Muscle layer of duodenum (tissue), 2 donors: ENCODE results near the gene DCT.

Source experiments
- H3K27ac ChIP-seq: one replicate; pipeline ENCODE4 v1.7.0; 2013; ENCODE audit warnings: mild to moderate bottlenecking, low read length
- H3K27me3 ChIP-seq: one replicate; pipeline ENCODE4 v1.7.0; 2013; ENCODE audit warnings: low read depth, mild to moderate bottlenecking, control low read depth, low read length
- H3K36me3 ChIP-seq, 2 donors: one replicate each; pipeline ENCODE4 v1.7.0; 2013; ENCODE audit warnings: low read length in 2 of 2, control low read depth in 1 of 2, mild to moderate bottlenecking in 1 of 2; ENCODE audit not compliant: insufficient read depth in 2 of 2, control insufficient read depth in 1 of 2
- H3K4me1 ChIP-seq, 2 donors: one replicate each; pipeline ENCODE4 v1.7.0; 2013; ENCODE audit warnings: low read length in 2 of 2, mild to moderate bottlenecking in 2 of 2, control low read depth in 1 of 2, moderate library complexity in 1 of 2; ENCODE audit not compliant: insufficient read depth in 2 of 2, control insufficient read depth in 1 of 2
- H3K4me3 ChIP-seq, 2 donors: one replicate each; pipeline ENCODE4 v1.7.0; 2013; ENCODE audit warnings: low read length in 2 of 2, low read depth in 1 of 2, mild to moderate bottlenecking in 1 of 2
- H3K9me3 ChIP-seq, 2 donors: one replicate each; pipeline ENCODE4 v1.7.0; 2013; ENCODE audit warnings: low read length in 2 of 2, control low read depth in 1 of 2, mild to moderate bottlenecking in 1 of 2; ENCODE audit not compliant: control insufficient read depth in 1 of 2
- donor health status: healthy.

Gene DCT

DNA sequence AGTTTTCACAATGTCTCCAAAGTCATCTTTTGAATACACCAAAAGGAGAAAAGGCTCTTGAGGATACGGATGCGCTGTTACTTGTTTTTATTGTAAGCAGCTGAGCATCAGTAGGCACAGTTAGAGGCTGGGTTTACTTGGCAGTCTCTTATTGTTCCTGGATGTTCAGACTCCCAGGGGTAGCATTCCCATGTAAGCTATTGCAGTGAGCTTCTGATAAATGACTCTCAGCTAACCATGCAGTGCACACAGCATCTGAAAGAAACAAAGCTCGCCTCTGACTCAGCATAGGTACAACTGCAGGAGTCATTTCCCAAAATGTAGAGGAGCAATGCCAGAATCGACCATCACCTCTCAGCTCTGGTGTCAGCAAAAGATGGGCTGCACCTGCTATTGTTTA, 84.8 kb downstream of the DCT start:
- H3K36me3 ChIP-seq: no peaks in the 10 kb centered on the region
- no peaks in the 10 kb centered on the region for H3K4me1 ChIP-seq
- H3K27ac ChIP-seq: no peak overlapping the region
- H3K4me3 ChIP-seq: no peak overlapping the region
- H3K9me3 ChIP-seq: no peaks in the 10 kb centered on the region
- no peaks in the 10 kb centered on the region for H3K27me3 ChIP-seq

DNA sequence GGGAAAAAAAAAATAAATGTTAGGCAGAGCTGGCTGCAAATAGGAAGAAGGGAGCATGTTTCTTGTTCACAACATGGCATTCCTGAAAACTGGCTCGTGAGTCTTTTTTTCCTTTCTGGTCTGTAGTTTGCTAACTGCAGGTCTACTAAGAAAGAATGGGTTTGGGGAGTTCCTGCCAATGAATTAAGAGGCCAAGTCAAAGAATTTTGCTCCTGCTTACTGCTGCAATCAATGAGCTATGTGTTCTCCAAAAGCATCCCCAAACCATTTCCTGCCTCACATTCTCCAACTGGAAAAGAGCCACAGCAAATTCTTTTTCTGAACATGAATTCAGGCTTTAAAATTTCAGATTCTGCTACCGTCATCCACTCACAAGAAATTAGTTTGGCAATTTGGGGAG, 88.6 kb downstream of the DCT start:
- Histone ChIP-seq H3K27ac (no peak overlapping the region), H3K4me1 (no peaks in the 10 kb centered on the region), H3K27me3 (no peaks in the 10 kb centered on the region), H3K4me3 (no peak overlapping the region), H3K9me3 (no peaks in the 10 kb centered on the region), H3K36me3 (no peaks in the 10 kb centered on the region)

DNA sequence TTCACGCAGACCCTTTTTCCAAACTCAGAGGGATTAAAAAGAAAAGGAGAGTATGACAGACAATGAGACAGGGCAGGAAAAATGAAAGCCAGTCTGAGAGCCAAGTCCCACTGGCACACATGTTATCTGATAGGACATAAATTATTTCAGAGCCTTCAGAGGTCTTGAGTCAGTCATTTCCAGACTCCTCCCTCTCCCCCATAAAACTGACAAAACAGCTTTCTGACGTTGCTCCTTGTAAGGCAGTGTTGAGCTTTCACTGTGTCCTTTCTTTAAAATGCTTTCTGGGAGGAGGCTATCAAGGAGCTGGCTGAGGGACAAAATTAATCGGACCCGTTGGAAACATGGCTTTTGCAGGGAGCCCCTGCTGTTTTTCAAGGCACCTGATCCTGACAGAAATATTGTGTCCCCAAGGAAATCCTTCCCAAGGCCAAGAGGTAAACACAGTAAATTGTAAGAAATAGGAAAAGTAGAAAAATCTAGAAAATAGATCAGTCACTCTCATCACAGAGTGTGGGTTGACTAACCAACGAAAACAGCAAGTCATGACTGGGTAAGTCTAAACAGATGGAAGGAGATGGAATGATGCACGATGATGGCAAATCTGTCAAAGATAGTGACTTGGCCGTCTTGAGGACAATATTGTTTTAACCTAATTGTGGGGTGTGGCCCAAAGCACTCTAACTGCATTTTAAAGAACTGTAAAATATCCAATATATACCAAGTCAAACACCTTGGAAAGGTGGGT, 89.7 kb downstream of the DCT start:
- no peaks in the 10 kb centered on the region for H3K36me3 ChIP-seq
- H3K27ac ChIP-seq: no peak overlapping the region
- no peaks in the 10 kb centered on the region for H3K9me3 ChIP-seq

DNA sequence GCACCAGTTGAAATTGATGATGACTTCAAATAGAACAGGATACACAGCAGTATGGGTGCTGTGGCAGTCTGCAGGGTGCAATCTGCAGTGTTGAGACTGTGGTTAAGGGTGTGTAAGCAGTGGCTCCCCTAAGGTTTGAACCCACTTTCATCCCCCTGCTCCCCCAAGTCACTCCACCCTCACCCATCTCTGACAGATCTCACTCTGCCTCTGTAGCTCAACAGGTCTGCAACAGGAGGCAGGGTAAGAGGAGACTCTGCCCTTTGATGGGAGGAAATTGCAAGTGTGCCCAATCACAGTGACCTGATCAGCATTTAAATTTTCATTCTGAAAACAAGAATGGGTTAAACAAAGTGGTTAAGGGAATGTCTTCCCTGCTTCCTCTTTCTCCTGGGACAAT, 92.4 kb downstream of the DCT start:
- no peak overlapping the region for H3K27ac ChIP-seq
- H3K4me1 ChIP-seq: peaks cover 0 to 5% of the 10 kb centered on the region in 2 donors
- H3K9me3 ChIP-seq: no peaks in the 10 kb centered on the region
- H3K4me3 ChIP-seq: no peak overlapping the region
- H3K36me3 ChIP-seq: no peaks in the 10 kb centered on the region
- H3K27me3 ChIP-seq: no peaks in the 10 kb centered on the region

More for the DNA sequence above, 89.7 kb downstream of the DCT start:
- no peak overlapping the region for H3K4me3 ChIP-seq
- H3K4me1 ChIP-seq: no peaks in the 10 kb centered on the region
- H3K27me3 ChIP-seq: no peaks in the 10 kb centered on the region
